ENCODE results near the gene INTS6.

The INTS6 gene

GRCh38 chr13:51452361-51453206 is at the start of gene INTS6:
Gene INTS6, minus strand, starts transcription at chr13:51453036. Its CDS starts 511 bp downstream, at chr13:51452525.
- DNase-seq = peak; percentile 95
- Histone ChIP-seq H3K36me3 (peaks cover 20% of the 10 kb centered on the region), H3K4me3 (ENCODE audit: low read depth, low read length) (peak within 1 kb of the TSS; percentile 68), H3K9me3 (ENCODE audit: severe bottlenecking) (no peaks in the 10 kb centered on the region), H3K27ac (peak within 1 kb of the TSS; percentile 95), H3K27me3 (ENCODE audit: insufficient read depth, low read depth, severe bottlenecking) (no peaks in the 10 kb centered on the region)
- TF ChIP-seq, protein P1, sequence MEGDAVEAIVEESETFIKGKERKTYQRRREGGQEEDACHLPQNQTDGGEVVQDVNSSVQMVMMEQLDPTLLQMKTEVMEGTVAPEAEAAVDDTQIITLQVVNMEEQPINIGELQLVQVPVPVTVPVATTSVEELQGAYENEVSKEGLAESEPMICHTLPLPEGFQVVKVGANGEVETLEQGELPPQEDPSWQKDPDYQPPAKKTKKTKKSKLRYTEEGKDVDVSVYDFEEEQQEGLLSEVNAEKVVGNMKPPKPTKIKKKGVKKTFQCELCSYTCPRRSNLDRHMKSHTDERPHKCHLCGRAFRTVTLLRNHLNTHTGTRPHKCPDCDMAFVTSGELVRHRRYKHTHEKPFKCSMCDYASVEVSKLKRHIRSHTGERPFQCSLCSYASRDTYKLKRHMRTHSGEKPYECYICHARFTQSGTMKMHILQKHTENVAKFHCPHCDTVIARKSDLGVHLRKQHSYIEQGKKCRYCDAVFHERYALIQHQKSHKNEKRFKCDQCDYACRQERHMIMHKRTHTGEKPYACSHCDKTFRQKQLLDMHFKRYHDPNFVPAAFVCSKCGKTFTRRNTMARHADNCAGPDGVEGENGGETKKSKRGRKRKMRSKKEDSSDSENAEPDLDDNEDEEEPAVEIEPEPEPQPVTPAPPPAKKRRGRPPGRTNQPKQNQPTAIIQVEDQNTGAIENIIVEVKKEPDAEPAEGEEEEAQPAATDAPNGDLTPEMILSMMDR (IDR thresholded peaks at IDR 0.05; ENCODE audit: low read depth, low read length) = no peak

GRCh38 chr13:51502153-51502651 is 49.4 kb upstream of the INTS6 start:
- Histone ChIP-seq H3K27me3 (ENCODE audit: insufficient read depth, low read depth, severe bottlenecking) (no peaks in the 10 kb centered on the region), H3K27ac (no peak overlapping the region), H3K36me3 (no peaks in the 10 kb centered on the region), H3K9me3 (ENCODE audit: severe bottlenecking) (no peaks in the 10 kb centered on the region), H3K4me3 (ENCODE audit: low read depth, low read length) (no peak overlapping the region)
- TF ChIP-seq, protein P1 (IDR thresholded peaks at IDR 0.05; ENCODE audit: low read depth, low read length) = no peak
- DNase-seq = no peak

DNA sequence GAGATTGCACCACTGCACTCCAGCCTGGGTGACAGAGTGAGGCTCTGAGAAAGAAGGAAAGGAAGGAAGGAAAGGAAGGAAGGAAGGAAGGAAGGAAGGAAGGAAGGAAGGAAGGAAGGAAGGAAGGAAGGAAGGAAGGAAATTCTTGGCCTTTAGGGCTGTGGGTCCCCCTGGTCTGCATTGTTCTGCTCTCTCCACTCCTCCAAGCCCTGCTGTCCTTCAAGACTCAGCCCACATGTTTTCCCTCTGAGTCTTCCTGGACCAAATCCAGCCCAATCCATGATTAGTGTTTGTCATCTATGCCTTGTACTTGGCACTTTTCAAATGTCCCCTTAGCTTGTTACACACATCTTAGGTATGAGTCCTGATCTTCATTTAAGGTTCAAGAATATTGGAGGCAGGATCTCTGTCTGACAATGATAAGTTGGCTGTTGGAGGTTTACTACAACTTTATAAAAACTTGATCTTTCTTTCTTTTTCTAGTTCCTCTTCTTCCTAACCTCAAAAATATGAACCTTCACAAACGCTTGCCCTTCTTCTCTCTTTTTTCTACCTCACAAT is 48.8 kb upstream of the INTS6 start:
- Histone ChIP-seq H3K36me3 (no peaks in the 10 kb centered on the region), H3K27me3 (ENCODE audit: insufficient read depth, low read depth, severe bottlenecking) (no peaks in the 10 kb centered on the region), H3K27ac (no peak overlapping the region), H3K9me3 (ENCODE audit: severe bottlenecking) (no peaks in the 10 kb centered on the region), H3K4me3 (ENCODE audit: low read depth, low read length) (no peak overlapping the region)
- no peak for DNase-seq
- TF ChIP-seq, protein P1 (IDR thresholded peaks at IDR 0.05; ENCODE audit: low read depth, low read length) = no peak

- no peaks in the 10 kb centered on the region for H3K27me3 ChIP-seq (ENCODE audit: insufficient read depth, low read depth, severe bottlenecking)
- no peak for DNase-seq
- no peak overlapping the region for H3K27ac ChIP-seq
- no peaks in the 10 kb centered on the region for H3K36me3 ChIP-seq
- TF ChIP-seq, protein P1 (IDR thresholded peaks at IDR 0.05; ENCODE audit: low read depth, low read length) = no peak
- H3K4me3 ChIP-seq (ENCODE audit: low read depth, low read length) = no peak overlapping the region
- no peaks in the 10 kb centered on the region for H3K9me3 ChIP-seq (ENCODE audit: severe bottlenecking)
Observed at GRCh38 chr13:51501096-51501495, 48.3 kb upstream of the INTS6 start.

- no peak for DNase-seq
- Histone ChIP-seq H3K27ac (no peak overlapping the region), H3K9me3 (ENCODE audit: severe bottlenecking) (no peaks in the 10 kb centered on the region), H3K36me3 (no peaks in the 10 kb centered on the region), H3K27me3 (ENCODE audit: insufficient read depth, low read depth, severe bottlenecking) (no peaks in the 10 kb centered on the region), H3K4me3 (ENCODE audit: low read depth, low read length) (no peak overlapping the region)
- TF ChIP-seq, protein P1 (IDR thresholded peaks at IDR 0.05; ENCODE audit: low read depth, low read length) = no peak
Observed at GRCh38 chr13:51500687-51501086, 47.9 kb upstream of the INTS6 start.

Measured in WERI-Rb-1 (cell line).